PC-9 (cell line): ENCODE measurements around the gene COL15A1.

ENCODE experiments used
- CTCF ChIP-seq: fragments of 200-600 bp; sonication (generic); conservative IDR thresholded peaks from 2 replicates; pipeline ENCODE4 v1.6.1; 2017; ENCODE audit warnings: mixed run types, antibody characterized with exemption, mild to moderate bottlenecking, moderate library complexity
- EZH2 ChIP-seq: fragments of 200-600 bp; sonication (generic); IDR thresholded peaks from 2 replicates; pipeline ENCODE4 v1.8.0; 2017; ENCODE audit warnings: antibody characterized with exemption, low read depth

GRCh38 chr9:99030092-99030511, 86.4 kb downstream of the COL15A1 start:
- TF ChIP-seq CTCF, result no peak
- no peak for TF ChIP-seq EZH2
